Breast epithelium (tissue), 3 donors: Measurements from ENCODE around the gene ZNF423.

Experiments used
- CTCF ChIP-seq, 3 donors: fragments of 450-650 bp; IDR thresholded peaks; one replicate each; pipeline ENCODE4 v1.5.1; 2016 to 2017; ENCODE audit warnings: antibody characterized with exemption in 3 of 3, mild to moderate bottlenecking in 3 of 3, moderate library complexity in 3 of 3
- POLR2AphosphoS5 ChIP-seq, 3 donors: sonication (generic); formaldehyde crosslinking; IDR thresholded peaks; one replicate each; pipeline ENCODE4 v1.6.1; 2017; ENCODE audit warnings: antibody characterized with exemption in 3 of 3

GRCh38 chr16:49760815-49761214 lies 95.1 kb downstream of the ZNF423 start:
- TF ChIP-seq POLR2AphosphoS5 (IDR thresholded peaks at IDR 0.05) (no peak), CTCF (IDR thresholded peaks at IDR 0.05) (no peak)
